GM19240 (cell line): ENCODE data around the gene SYT1.

Experiments
- DNase-seq: peaks from one replicate; pipeline ENCODE4 v3.0.0; 2011; ENCODE audit warnings: low spot score; ENCODE audit not compliant: insufficient read length

The SYT1 gene

GRCh38 chr12:79291711-79292110 is 427.1 kb downstream of the SYT1 start:
- DNase-seq, result no peak

DNA sequence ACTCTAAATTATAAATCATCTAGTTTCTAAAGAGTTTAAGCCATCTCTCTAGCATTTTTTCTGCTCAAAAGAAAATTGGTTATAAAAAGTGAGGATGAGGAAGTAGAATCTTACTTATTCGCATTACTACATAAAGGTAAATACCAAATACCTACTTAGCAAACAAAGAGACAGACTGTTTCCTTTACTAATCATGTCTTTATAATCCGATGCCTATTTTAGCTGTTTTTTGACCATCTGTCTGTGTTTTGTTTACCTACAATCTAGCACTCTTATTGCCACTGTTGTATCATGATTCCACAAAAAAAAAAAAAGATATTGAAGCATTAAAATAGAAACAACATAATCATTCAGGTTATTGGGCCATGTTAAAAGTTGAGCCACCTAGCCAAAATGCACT is 430.0 kb downstream of the SYT1 start:
- no peak for DNase-seq

DNA sequence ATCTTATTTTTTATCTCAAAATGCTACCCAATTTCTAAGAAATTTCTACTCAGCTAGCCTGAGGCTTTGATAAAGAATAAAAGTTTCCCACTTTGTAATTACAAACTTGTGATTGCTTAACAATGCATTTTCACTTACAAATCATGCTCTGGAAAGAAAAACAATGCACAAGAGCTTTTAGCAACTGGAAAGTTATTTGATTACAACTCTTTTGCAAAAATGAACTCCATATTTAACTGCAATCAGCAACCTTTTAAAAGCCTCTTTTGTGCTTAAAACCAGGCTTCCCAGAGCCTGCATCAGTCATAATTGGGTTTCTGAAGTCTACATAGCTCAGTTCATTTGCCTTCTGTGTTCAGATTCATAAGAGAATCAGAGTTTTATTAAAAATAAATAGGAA is 431.0 kb downstream of the SYT1 start:
- DNase-seq, result no peak

DNA sequence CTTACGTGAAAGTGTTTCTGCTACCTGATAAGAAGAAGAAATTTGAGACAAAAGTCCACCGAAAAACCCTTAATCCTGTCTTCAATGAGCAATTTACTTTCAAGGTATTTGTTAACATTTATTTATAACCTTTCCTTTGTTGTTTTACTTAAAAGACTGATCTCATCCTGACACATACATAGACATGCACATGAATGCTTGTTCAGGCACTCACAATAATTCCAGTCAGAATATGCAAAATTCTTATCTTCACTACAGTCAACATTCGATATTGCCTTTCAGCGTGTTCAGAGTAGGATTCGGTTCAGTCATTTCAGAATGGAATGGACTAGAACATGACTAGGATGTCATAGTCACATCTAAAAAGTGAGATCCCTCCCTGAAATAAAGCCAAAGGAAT is 431.6 kb downstream of the SYT1 start:
- DNase-seq, result no peak

GRCh38 chr12:79296871-79297270 is 432.3 kb downstream of the SYT1 start:
- no peak for DNase-seq

- no peak for DNase-seq
Measured at GRCh38 chr12:79298506-79298905, 433.9 kb downstream of the SYT1 start.

GRCh38 chr12:79299447-79300198 is 435.0 kb downstream of the SYT1 start:
- DNase-seq, result no peak

GRCh38 chr12:79300199-79300568 is 435.6 kb downstream of the SYT1 start:
- DNase-seq, result no peak

GRCh38 chr12:79301181-79301580 is 436.6 kb downstream of the SYT1 start:
- DNase-seq, result no peak

DNA sequence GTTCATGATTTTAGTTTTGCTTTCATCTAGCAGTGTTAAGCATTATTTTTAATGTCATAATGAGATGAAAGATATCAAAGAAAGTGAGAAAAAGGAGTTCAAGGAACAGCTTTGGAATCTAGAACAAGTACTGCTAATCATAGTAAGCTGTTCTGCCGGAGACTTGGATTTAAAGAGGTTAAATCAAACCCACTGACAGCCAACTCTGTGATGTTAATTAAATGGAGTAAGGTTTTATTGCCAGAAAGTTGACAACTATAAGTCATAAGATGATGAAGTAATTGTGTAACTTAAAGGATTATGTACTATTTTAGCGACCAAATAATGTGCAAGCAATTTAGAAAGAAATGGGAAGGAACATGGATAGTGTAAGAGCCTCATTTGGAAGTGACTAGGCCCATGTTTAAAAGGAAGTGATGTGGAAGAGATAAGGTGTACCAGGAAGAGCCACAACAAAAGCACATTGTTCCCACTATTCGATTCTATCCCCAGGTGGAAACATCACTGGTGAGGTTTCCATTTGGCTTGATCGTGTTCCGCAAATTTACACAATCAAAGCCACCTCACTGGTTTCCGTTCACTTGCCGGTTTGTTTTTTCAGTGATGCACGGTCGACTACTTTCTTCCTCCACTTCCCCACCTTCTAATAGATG is 437.7 kb downstream of the SYT1 start:
- DNase-seq, result no peak

DNA sequence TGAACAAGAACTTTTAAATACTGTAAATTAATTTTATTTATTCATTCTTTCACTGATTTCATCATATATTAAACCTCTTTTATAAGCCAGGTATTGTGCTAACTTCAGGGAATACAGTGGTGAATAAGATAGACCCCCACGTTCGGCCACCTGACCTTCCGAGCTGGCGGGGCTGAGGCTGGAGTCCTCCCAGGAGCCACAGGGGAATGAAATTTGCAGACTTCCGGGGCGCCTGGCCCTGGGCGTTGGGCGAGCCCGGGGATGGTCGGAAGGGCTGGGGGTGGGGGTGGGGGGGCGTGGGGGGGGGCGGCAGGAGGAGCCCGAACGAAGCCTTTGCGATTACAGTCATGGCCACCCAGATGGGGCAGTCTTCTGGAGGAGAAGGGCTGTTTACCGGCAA is 442.8 kb downstream of the SYT1 start:
- no peak for DNase-seq

- DNase-seq, result no peak
Measured at GRCh38 chr12:79309039-79309438, 444.5 kb downstream of the SYT1 start.

- DNase-seq, result no peak
Measured at GRCh38 chr12:79317179-79317847, 452.7 kb downstream of the SYT1 start.

- DNase-seq, result no peak
Measured at GRCh38 chr12:79322905-79323304, 458.3 kb downstream of the SYT1 start.

- no peak for DNase-seq
Measured at GRCh38 chr12:79324571-79324970, 460.0 kb downstream of the SYT1 start.

GRCh38 chr12:79326222-79326621 is 461.6 kb downstream of the SYT1 start:
- no peak for DNase-seq

DNA sequence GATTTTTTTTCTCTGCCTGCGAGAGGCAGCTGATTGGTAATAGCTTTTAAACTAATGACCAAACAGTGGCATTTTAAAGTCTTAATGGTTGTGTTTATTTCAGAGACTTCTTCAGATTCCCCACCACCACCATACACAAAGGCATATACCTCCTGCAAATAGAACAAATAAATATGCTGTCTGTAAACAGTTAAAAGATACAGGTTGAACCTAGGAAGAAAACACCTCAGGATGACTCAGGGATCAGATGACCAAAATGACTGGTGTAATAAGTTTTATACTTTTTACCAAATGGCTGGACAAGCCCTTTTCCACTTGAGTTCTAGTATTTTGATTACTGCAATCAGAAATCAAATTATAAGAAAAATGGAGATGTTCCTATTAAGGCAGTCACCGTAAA is 462.1 kb downstream of the SYT1 start:
- no peak for DNase-seq

GRCh38 chr12:79327465-79327864 is 462.9 kb downstream of the SYT1 start:
- no peak for DNase-seq

GRCh38 chr12:79329933-79330332 is 465.4 kb downstream of the SYT1 start:
- no peak for DNase-seq

DNA sequence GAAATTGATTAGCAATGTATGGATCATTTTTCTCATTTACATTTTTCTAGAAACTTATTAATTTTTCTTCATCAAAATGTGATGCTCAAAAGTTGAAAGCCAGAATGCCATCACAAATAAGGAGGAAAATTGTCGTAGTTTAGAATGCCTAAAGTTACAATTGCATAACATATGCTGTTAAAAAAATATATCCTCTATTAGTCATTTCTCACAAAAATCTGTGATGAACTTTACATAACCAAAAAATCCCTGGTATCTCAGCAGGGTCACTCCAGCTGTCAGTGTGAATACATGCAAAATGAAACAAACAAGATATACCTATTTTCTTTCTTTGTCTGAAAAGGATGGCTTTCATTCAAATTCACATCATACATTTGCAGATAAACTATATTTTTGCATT is 467.3 kb downstream of the SYT1 start:
- DNase-seq, result no peak

- DNase-seq, result no peak
Measured at GRCh38 chr12:79333144-79333543, 468.6 kb downstream of the SYT1 start.

- DNase-seq, result no peak
Measured at GRCh38 chr12:79337662-79338290, 473.2 kb downstream of the SYT1 start.
